HepG2 (cell line): ENCODE data around the gene U2AF2. TPM values are rescaled to one million over a fixed set of nuclear protein-coding genes. Genes with fewer than 3 reads are reported as not detected.

ENCODE experiments used
- ARID2 ChIP-seq: sonication (generic); formaldehyde crosslinking; IDR thresholded peaks from 2 replicates; pipeline ENCODE4 v1.8.1; 2022; ENCODE audit warnings: mild to moderate bottlenecking, missing genetic modification reagents, borderline replicate concordance
- ESRRA ChIP-seq: sonication (generic); formaldehyde crosslinking; IDR thresholded peaks from 2 replicates; pipeline ENCODE4 v1.5.1; 2020; ENCODE audit warnings: mild to moderate bottlenecking, low read depth, missing genetic modification reagents
- FOXO1 ChIP-seq: sonication (generic); formaldehyde crosslinking; IDR thresholded peaks from 2 replicates; pipeline ENCODE4 v1.4.0; 2020; ENCODE audit warnings: missing genetic modification reagents
- GTF3A ChIP-seq: sonication (generic); formaldehyde crosslinking; conservative IDR thresholded peaks from 2 replicates; pipeline ENCODE4 v1.4.0; 2020; ENCODE audit warnings: mild to moderate bottlenecking, missing genetic modification reagents
- HNF4A ChIP-seq: sonication (generic); formaldehyde crosslinking; IDR thresholded peaks from 2 replicates; pipeline ENCODE4 v1.4.0; 2020; ENCODE audit warnings: missing genetic modification reagents
- KLF9 ChIP-seq: IDR thresholded peaks from 2 replicates; pipeline ENCODE4 v1.6.1; 2016; ENCODE audit warnings: low read depth
- SP2 ChIP-seq: sonication (generic); formaldehyde crosslinking; IDR thresholded peaks from 2 replicates; pipeline ENCODE4 v1.5.1; 2020; ENCODE audit warnings: mild to moderate bottlenecking, missing genetic modification reagents
- ZC3H4 ChIP-seq: sonication (generic); formaldehyde crosslinking; IDR thresholded peaks from 2 replicates; pipeline ENCODE4 v1.4.0; 2020; ENCODE audit warnings: missing genetic modification reagents, borderline replicate concordance
- ZNF841 ChIP-seq: sonication (generic); formaldehyde crosslinking; IDR thresholded peaks from 2 replicates; pipeline ENCODE4 v1.8.1; 2023; ENCODE audit warnings: missing genetic modification reagents, borderline replicate concordance
- polyA plus RNA-seq, 8 experiments: library from polyadenylated mRNA; depleted of rRNA in 3 of 8; stranded (reverse) in 7 of 8; unstranded in 1 of 8; fragments of >200 nt; fragmentation: Illumina TruSeq in 4 of 8; extraction: Trizol in 4 of 8; gene quantifications; 2 replicates each; pipeline versions ENCODE4 v1.2.1 to v1.2.3, GENCODE V29; 2011 to 2016; ENCODE audit warnings: low read depth in 4 of 8, missing spikeins in 1 of 8, mixed read lengths in 1 of 8; ENCODE audit not compliant: insufficient read depth in 1 of 8
- total RNA-seq, 5 experiments: library from RNA; depleted of rRNA; stranded (reverse); fragments of >200 nt; fragmentation: Illumina TruSeq; extraction: Trizol; gene quantifications; 2 replicates each; pipeline ENCODE4 v1.2.3, GENCODE V29; 2016; ENCODE audit warnings: low read depth in 1 of 5
- TF ChIP-seq, protein P1 (sequence below), 2 experiments: fragments of 450-650 bp in 1 of 2; sonication (generic) in 1 of 2; formaldehyde crosslinking in 1 of 2; IDR thresholded peaks; 2 replicates each; pipeline versions ENCODE4 v1.6.1 to v1.8.0; 2016 to 2022; ENCODE audit warnings: antibody characterized with exemption in 1 of 2, mild to moderate bottlenecking in 1 of 2, missing genetic modification reagents in 1 of 2
- TF ChIP-seq, protein P2 (sequence below): conservative IDR thresholded peaks from 2 replicates; pipeline ENCODE4 v1.6.1; 2018; ENCODE audit warnings: missing genetic modification reagents
- TF ChIP-seq, protein P3 (sequence below): sonication (generic); formaldehyde crosslinking; IDR thresholded peaks from 2 replicates; pipeline ENCODE4 v1.4.0; 2020; ENCODE audit warnings: low read depth, missing genetic modification reagents

Gene U2AF2
- total and polyA plus RNA-seq, 2 of the 13 experiments (the other 11 are each of a cell fraction or from before 2014, with no cell fraction given), result 84.3 to 124 TPM

DNA sequence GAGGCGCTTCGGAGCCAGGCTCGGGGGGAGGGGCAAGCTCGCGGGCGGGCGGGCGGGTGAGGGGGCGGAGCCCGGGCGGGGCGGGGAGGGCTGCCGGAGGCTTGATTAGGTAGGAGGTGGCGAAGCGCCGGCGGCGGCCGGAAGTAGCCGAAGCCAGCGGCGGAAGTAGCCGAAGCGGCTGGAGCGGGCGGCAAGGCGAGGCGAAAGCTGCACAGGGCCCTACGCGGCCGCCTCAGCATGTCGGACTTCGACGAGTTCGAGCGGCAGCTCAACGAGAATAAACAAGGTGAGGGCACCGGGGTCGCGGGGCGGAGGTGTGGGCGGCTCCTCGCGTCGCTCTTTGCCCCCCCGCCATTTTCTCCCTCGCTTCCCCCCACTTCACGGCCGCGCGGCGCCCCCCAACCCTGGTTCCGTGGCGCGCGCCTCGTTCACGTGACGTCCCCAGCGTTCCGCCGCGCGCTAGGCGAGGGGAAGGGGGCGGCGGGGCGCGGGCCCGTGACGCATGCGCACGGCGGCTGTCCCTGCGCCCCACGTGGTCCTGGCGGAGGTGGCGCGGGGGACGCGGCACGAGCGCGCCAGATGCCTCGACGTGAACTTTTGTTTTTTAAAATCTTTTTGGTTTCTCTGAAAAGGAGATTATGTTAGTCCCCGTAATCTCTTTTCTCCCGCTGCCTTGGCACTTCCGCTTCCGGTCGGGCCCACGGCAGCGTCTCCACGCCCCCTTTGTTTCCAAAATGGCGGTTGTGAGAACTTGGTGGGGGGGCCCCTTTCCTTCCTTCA, at the start of gene U2AF2 (continued):
- TF ChIP-seq, protein P1, sequence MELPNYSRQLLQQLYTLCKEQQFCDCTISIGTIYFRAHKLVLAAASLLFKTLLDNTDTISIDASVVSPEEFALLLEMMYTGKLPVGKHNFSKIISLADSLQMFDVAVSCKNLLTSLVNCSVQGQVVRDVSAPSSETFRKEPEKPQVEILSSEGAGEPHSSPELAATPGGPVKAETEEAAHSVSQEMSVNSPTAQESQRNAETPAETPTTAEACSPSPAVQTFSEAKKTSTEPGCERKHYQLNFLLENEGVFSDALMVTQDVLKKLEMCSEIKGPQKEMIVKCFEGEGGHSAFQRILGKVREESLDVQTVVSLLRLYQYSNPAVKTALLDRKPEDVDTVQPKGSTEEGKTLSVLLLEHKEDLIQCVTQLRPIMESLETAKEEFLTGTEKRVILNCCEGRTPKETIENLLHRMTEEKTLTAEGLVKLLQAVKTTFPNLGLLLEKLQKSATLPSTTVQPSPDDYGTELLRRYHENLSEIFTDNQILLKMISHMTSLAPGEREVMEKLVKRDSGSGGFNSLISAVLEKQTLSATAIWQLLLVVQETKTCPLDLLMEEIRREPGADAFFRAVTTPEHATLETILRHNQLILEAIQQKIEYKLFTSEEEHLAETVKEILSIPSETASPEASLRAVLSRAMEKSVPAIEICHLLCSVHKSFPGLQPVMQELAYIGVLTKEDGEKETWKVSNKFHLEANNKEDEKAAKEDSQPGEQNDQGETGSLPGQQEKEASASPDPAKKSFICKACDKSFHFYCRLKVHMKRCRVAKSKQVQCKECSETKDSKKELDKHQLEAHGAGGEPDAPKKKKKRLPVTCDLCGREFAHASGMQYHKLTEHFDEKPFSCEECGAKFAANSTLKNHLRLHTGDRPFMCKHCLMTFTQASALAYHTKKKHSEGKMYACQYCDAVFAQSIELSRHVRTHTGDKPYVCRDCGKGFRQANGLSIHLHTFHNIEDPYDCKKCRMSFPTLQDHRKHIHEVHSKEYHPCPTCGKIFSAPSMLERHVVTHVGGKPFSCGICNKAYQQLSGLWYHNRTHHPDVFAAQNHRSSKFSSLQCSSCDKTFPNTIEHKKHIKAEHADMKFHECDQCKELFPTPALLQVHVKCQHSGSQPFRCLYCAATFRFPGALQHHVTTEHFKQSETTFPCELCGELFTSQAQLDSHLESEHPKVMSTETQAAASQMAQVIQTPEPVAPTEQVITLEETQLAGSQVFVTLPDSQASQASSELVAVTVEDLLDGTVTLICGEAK (IDR thresholded peaks at IDR 0.05), result peak; percentile 54
- TF ChIP-seq, protein P1 (CRISPR knock-in tag; IDR thresholded peaks at IDR 0.05), result no peak
- TF ChIP-seq, protein P2, sequence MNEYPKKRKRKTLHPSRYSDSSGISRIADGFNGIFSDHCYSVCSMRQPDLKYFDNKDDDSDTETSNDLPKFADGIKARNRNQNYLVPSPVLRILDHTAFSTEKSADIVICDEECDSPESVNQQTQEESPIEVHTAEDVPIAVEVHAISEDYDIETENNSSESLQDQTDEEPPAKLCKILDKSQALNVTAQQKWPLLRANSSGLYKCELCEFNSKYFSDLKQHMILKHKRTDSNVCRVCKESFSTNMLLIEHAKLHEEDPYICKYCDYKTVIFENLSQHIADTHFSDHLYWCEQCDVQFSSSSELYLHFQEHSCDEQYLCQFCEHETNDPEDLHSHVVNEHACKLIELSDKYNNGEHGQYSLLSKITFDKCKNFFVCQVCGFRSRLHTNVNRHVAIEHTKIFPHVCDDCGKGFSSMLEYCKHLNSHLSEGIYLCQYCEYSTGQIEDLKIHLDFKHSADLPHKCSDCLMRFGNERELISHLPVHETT (CRISPR knock-in tag), result no peak; the same call in 1 of the 2 replicates
- 0 out of 2 replicates have a peak, but pooled peaks have one; percentile 46 for TF ChIP-seq ZNF841 (CRISPR knock-in tag)
- TF ChIP-seq KLF9 (CRISPR knock-in tag), result no peak
- no peak for TF ChIP-seq ZC3H4 (CRISPR knock-in tag)
- 0 out of 2 replicates have a peak, but pooled peaks have one; percentile 19 for TF ChIP-seq FOXO1
- TF ChIP-seq HNF4A, result no peak; the same call in 1 of the 2 replicates
- 0 out of 2 replicates have a peak, but pooled peaks have one; percentile 26 for TF ChIP-seq ESRRA (CRISPR knock-in tag)
- no peak for TF ChIP-seq GTF3A (CRISPR knock-in tag)
- no peak for TF ChIP-seq ARID2 (CRISPR knock-in tag)
- 0 out of 2 replicates have a peak, but pooled peaks have one; percentile 46 for TF ChIP-seq SP2
- TF ChIP-seq, protein P3, sequence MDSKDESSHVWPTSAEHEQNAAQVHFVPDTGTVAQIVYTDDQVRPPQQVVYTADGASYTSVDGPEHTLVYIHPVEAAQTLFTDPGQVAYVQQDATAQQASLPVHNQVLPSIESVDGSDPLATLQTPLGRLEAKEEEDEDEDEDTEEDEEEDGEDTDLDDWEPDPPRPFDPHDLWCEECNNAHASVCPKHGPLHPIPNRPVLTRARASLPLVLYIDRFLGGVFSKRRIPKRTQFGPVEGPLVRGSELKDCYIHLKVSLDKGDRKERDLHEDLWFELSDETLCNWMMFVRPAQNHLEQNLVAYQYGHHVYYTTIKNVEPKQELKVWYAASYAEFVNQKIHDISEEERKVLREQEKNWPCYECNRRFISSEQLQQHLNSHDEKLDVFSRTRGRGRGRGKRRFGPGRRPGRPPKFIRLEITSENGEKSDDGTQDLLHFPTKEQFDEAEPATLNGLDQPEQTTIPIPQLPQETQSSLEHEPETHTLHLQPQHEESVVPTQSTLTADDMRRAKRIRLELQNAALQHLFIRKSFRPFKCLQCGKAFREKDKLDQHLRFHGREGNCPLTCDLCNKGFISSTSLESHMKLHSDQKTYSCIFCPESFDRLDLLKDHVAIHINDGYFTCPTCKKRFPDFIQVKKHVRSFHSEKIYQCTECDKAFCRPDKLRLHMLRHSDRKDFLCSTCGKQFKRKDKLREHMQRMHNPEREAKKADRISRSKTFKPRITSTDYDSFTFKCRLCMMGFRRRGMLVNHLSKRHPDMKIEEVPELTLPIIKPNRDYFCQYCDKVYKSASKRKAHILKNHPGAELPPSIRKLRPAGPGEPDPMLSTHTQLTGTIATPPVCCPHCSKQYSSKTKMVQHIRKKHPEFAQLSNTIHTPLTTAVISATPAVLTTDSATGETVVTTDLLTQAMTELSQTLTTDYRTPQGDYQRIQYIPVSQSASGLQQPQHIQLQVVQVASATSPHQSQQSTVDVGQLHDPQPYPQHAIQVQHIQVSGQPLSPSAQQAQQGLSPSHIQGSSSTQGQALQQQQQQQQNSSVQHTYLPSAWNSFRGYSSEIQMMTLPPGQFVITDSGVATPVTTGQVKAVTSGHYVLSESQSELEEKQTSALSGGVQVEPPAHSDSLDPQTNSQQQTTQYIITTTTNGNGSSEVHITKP (CRISPR knock-in tag), result peak; percentile 41; the same call in 1 of the 2 replicates
